NCI-H1930 (cell line): Measurements from ENCODE around the gene KIR2DL3.
"Not testable (repeated sequence)": the region's sequence is repeated elsewhere in the genome, so short reads cannot be mapped to it uniquely, and the experiment has no call there.

ENCODE experiments used
- DNase-seq, 2 experiments: peaks; one replicate each; lab custom pipeline; 2025; lab: John Stamatoyannopoulos, UW

Gene KIR2DL3

DNA sequence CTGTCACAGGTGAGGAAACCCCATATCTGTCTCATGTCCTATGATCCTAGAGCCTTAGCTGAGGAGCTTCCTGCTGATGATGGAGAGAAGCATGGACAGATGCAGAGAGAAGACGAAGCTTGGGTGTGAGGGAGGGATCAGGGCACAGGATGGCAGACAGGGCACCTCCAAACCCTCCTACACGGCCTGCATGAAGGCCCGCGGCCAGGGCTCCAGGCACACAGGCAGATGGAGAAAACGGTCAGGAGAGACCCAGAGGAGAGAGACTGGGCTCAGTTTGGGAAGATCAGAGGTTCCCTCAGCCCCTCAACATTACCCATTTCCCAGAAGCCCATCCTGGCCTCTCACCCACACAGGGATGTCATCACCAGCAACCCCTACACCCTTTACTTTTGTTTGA lies 5.8 kb downstream of the KIR2DL3 start:
- not testable (repeated sequence) for DNase-seq

DNA sequence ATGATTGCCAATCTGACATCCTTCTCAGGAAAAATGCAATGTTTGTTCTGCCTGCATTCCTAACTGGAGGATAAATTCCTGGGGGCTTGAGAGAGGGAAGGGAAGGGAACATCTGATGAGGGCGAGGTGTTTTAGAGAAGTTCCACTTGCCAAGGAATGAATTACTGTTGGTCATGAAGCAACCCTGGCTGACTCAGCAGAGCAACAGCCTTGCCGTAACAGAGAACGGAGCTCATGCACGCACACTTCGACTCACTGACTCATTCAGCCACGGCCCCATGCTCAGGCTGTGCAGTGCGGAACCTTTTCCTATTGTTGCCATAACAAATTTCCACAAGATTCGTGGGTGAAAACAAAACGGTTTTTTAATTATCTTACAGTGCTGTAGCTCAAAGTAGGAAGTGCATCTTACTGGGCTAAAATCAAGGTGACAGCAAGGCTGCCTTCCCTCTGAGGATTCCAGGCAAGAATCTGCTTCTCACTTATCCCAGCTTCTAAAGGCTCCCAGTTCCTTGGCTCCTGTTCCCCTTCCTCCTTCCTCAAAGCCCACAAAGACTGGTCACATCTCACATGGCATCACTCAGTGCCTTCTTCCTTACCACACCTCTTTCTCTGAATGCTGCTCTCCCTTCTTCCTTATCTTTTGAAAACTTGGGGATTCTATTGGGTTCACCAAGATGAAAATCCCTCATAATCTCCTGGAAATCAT lies 9.5 kb downstream of the KIR2DL3 start:
- not testable (repeated sequence) for DNase-seq

DNA sequence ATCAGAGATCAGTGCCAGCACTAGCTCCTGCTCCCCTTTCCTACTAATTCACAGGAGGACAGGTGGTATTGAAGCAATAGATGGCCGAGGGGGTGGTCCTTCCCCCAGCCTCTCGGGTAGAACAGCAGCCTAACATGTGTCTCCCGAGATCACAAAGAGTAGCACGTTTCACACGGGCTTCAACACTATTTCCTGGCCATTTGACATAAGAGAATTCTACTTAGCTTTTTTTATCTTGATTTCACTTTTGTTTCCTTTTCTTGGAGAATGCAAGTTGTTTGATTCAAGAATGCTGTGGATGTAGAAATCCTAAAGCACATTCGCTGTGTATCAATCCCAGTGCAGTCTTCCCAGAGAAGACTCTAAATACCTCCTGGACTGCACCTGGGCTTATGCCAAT lies 12.0 kb downstream of the KIR2DL3 start:
- DNase-seq = not testable (repeated sequence)

DNA sequence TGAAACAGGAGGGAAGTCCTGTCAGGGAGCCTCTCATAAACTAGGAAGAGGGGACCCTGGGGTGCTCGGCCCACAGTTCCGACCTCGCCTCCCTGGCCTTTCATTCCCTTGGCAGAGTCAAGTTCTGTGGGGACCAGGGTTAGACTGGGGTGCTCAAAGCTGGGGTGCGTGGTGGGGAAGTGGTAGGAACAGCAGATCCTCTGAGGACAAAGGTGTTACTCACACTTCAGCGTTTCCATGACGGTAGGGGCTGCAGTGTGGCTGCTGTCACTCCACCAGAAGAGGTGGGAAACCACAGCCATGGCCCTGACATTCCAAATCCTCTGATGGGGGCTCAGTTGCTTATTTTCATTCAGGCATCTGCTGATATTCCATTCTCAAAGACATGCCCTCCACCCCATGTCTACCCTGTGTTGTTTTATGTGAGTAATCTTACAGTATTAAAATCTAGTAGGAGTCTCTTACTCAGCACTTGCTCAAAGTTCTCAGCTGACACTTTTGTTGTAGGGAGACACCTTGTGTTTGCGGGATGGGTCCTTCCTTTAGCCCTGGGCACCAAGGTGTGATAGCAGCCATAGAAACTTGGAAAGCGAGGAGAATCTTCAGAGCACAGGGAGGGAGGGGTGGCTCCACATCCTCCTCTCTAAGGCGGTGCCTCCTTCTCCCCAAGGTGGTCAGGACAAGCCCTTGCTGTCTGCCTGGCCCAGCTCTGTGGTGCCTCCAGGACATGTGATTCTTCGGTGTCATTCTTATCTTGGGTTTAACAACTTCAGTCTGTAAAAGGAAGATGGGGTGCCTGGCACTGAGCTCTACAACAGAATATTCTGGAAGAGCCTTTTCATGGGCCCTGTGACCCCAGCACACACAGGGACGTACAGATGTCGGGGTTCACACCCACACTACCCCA lies 18.1 kb downstream of the KIR2DL3 start:
- DNase-seq = not testable (repeated sequence)

- not testable (repeated sequence) for DNase-seq
Observed at GRCh38 chr19:54758577-54758976, 20.3 kb downstream of the KIR2DL3 start.

GRCh38 chr19:54764219-54764618 lies 25.9 kb downstream of the KIR2DL3 start:
- not testable (repeated sequence) for DNase-seq

GRCh38 chr19:54766464-54766863 lies 28.2 kb downstream of the KIR2DL3 start:
- not testable (repeated sequence) for DNase-seq

- DNase-seq = not testable (repeated sequence)
Observed at GRCh38 chr19:54769646-54770045, 31.3 kb downstream of the KIR2DL3 start, which contains the start of gene KIR2DL1. TSS of gene KIR2DL1 (plus strand) at chr19:54769793. CDS start at chr19:54769851, 58 bp downstream.

GRCh38 chr19:54770511-54770910 lies 32.2 kb downstream of the KIR2DL3 start:
- not testable (repeated sequence) for DNase-seq

GRCh38 chr19:54771018-54771960 lies 33.0 kb downstream of the KIR2DL3 start:
- DNase-seq = not testable (repeated sequence)

- not testable (repeated sequence) for DNase-seq
Observed at GRCh38 chr19:54772666-54773065, 34.4 kb downstream of the KIR2DL3 start.

DNA sequence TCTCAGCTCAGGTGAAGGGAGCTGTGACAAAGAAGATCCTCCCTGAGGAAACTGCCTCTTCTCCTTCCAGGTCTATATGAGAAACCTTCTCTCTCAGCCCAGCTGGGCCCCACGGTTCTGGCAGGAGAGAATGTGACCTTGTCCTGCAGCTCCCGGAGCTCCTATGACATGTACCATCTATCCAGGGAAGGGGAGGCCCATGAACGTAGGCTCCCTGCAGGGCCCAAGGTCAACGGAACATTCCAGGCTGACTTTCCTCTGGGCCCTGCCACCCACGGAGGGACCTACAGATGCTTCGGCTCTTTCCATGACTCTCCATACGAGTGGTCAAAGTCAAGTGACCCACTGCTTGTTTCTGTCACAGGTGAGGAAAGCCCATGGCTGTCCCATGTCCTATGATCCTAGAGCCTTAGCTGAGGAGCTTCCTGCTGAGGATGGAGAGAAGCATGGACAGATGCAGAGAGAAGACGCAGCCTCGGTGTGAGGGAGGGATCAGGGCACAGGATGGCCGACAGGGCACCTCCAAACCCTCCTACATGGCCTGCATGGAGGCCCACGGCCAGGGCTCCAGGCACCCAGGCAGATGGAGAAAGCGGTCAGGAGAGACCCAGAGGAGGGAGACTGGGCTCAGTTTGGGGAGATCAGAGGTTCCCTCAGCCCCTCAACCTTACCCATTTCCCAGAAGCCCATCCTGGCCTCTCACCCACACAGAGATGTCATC lies 36.9 kb downstream of the KIR2DL3 start:
- DNase-seq = not testable (repeated sequence)

DNA sequence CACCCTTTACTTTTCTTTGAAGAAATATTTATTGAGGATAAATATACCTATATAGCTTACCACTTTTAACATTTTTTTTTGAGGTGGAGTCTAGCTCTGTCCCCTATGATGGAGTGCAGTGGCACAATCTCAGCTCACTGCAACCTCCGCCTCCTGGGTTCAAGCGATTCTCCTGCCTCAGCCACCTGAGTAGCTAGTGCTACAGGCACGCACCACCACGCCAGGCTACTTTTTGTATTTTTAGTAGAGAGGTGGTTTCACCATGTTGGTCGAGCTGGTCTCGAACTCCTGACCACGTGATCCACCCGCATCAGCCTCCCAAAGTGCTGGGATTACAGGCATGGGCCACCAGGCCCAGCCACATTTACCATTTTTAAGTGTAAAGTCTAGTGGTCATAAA lies 37.5 kb downstream of the KIR2DL3 start:
- DNase-seq = not testable (repeated sequence)

GRCh38 chr19:54777851-54778250 lies 39.5 kb downstream of the KIR2DL3 start:
- not testable (repeated sequence) for DNase-seq

GRCh38 chr19:54778896-54779295 lies 40.6 kb downstream of the KIR2DL3 start:
- DNase-seq = not testable (repeated sequence)

GRCh38 chr19:54782916-54783315 lies 44.6 kb downstream of the KIR2DL3 start:
- not testable (repeated sequence) for DNase-seq

DNA sequence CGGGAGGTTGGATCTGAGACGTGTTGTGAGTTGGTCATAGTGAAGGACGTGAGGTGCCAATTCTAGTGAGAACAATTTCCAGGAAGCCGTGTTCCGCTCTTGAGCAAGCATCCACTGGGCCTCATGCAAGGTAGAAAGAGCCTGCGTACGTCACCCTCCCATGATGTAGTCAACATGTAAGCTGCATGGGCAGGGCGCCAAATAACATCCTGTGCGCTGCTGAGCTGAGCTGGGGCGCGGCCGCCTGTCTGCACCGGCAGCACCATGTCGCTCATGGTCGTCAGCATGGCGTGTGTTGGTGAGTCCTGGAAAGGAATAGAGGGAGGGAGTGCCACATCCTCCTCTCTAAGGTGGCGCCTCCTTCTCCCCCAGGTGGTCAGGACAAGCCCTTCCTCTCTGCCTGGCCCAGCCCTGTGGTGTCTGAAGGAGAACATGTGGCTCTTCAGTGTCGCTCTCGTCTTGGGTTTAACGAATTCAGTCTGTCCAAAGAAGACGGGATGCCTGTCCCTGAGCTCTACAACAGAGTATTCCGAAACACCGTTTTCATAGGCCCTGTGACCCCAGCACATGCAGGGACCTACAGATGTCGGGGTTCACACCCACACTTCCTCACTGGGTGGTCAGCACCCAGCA lies 47.9 kb downstream of the KIR2DL3 start:
- DNase-seq = not testable (repeated sequence)

DNA sequence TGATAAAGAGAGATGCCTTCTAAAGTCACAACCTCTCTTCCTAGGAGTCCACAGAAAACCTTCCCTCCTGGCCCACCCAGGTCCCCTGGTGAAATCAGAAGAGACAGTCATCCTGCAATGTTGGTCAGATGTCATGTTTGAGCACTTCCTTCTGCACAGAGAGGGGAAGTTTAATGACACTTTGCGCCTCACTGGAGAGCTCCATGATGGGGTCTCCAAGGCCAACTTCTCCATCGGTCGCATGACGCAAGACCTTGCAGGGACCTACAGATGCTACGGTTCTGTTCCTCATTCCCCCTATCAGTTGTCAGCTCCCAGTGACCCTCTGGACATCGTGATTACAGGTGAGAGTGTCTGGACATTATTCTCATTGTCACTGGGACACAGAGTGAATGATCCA lies 49.8 kb downstream of the KIR2DL3 start:
- DNase-seq = not testable (repeated sequence)

DNA sequence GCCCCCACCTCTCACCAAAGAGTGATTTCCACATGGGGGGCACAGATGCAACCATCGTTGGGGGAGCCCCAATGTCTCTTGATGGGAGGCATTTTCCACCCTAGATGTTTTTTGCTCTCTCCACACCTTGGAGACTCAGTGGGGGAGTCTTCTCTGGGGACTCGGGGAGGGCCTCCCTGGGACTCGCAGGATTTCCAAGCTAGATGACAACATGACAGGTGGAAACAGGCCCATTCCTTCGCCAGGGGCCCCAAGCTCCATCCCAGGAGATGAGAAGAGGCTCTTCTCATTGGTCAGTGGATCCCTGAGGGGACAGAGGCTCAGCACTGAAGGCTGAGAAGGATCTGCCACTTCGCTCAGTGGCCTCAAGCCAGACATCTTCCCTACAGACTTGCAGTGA lies 52.4 kb downstream of the KIR2DL3 start:
- DNase-seq = no peak

DNA sequence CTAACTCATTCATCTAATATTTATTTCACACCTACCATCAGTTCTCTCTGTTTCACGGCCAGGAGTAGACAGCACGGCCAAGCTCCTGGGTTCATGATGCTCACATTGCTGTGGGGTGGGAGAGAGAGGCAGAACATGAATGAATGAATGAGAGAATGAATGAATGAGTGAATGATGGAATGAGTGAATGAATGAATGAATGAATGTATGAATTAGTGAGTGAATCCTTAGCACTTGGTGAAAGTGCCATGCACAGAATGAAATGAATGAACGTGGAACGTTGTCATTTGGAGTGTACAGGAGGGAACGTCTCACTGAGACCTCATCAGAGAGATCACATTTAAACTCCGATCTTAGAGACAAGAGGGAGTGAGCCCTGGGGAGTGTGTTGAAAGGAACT lies 53.2 kb downstream of the KIR2DL3 start:
- no peak for DNase-seq
